ENCODE measurements around the gene PLCB2. TPM values are rescaled to one million over a fixed set of nuclear protein-coding genes. Genes with fewer than 3 reads are reported as not detected.
A peak's percentile ranks its signal among the peaks of the same experiment; 100 is the strongest.

PLCB2 gene
- total and polyA plus RNA-seq, 12 donors, result 2.5 to 100 (median 24.3) TPM

GRCh38 chr15:40251486-40252140 lies 56.1 kb downstream of the PLCB2 start:
- TF ChIP-seq CTCF (IDR thresholded peaks at IDR 0.05) (no peak), POLR2A (IDR thresholded peaks at IDR 0.05) (no peak)
- H3K36me3 ChIP-seq (replicated peaks in 1 of 2), result no peaks in the 10 kb centered on the region
- no peak overlapping the region for H3K4me3 ChIP-seq
- H3K4me1 ChIP-seq (replicated peaks in 1 of 2), result peaks cover 11 to 36% of the 10 kb centered on the region in 2 donors
- intact Hi-C loops (cut with DNase I), result no loop called here
- H3K27ac ChIP-seq, result peak overlapping the region in 2 of 5 donors; percentile 8 to 26
- no peaks in the 10 kb centered on the region for H3K27me3 ChIP-seq
- H3K9me3 ChIP-seq (replicated peaks in 1 of 3), result no peaks in the 10 kb centered on the region
- 77 to 86% (median 82%) methylated on average over 6 to 10 of the region's 10 CpGs for WGBS, 4 donors
- DNase-seq, result peak in 3 of 7 donors; percentile 32 to 73 (median 65)

GRCh38 chr15:40250771-40251483 lies 56.8 kb downstream of the PLCB2 start:
- peak overlapping the region in 2 of 5 donors; percentile 8 to 26 for H3K27ac ChIP-seq
- peaks cover 11 to 29% of the 10 kb centered on the region in 2 donors for H3K4me1 ChIP-seq (replicated peaks in 1 of 2)
- intact Hi-C loops (cut with DNase I), result no loop called here
- DNase-seq, result no peak
- WGBS, 4 donors, result 81 to 85% (median 82%) methylated on average over 13 of the region's 13 CpGs
- no peak for TF ChIP-seq CTCF (IDR thresholded peaks at IDR 0.05)
- TF ChIP-seq POLR2A (IDR thresholded peaks at IDR 0.05), result no peak
- no peaks in the 10 kb centered on the region for H3K36me3 ChIP-seq (replicated peaks in 1 of 2)
- H3K27me3 ChIP-seq, result no peaks in the 10 kb centered on the region
- no peak overlapping the region for H3K4me3 ChIP-seq
- H3K9me3 ChIP-seq (replicated peaks in 1 of 3), result no peaks in the 10 kb centered on the region

GRCh38 chr15:40250304-40250656 lies 57.5 kb downstream of the PLCB2 start:
- no peaks in the 10 kb centered on the region for H3K36me3 ChIP-seq (replicated peaks in 1 of 2)
- intact Hi-C loops (cut with DNase I), result no loop called here
- DNase-seq, result no peak
- 94 to 97% (median 95%) methylated on average over 8 of the region's 8 CpGs for WGBS, 4 donors
- H3K4me3 ChIP-seq, result no peak overlapping the region
- H3K9me3 ChIP-seq (replicated peaks in 1 of 3), result no peaks in the 10 kb centered on the region
- TF ChIP-seq CTCF (IDR thresholded peaks at IDR 0.05) (no peak), POLR2A (IDR thresholded peaks at IDR 0.05) (no peak)
- peaks cover 11 to 29% of the 10 kb centered on the region in 2 donors for H3K4me1 ChIP-seq (replicated peaks in 1 of 2)
- H3K27ac ChIP-seq, result no peak overlapping the region
- no peaks in the 10 kb centered on the region for H3K27me3 ChIP-seq

GRCh38 chr15:40249477-40250303 lies 58.0 kb downstream of the PLCB2 start:
- 68 to 73% (median 71%) methylated on average over 10 to 11 of the region's 11 CpGs for WGBS, 4 donors
- intact Hi-C loops (cut with DNase I), result no loop called here
- TF ChIP-seq CTCF (IDR thresholded peaks at IDR 0.05) (no peak), POLR2A (IDR thresholded peaks at IDR 0.05) (no peak)
- Histone ChIP-seq H3K9me3 (replicated peaks in 1 of 3) (no peaks in the 10 kb centered on the region), H3K27me3 (no peaks in the 10 kb centered on the region), H3K4me1 (replicated peaks in 1 of 2) (peaks cover 11 to 29% of the 10 kb centered on the region in 2 donors), H3K4me3 (no peak overlapping the region), H3K36me3 (replicated peaks in 1 of 2) (no peaks in the 10 kb centered on the region), H3K27ac (no peak overlapping the region)
- DNase-seq, result peak in 1 of 7 donors; percentile 10
